HL-60/S4 treated with phorbol 12-myristate 13-acetate at 8.2 ng/mL for 4 days and 3 days (cell line): ENCODE data around the gene FIBIN.
"Not testable (repeated sequence)": the region's sequence is repeated elsewhere in the genome, so short reads cannot be mapped to it uniquely, and the experiment has no call there.

Experiments used
- in situ Hi-C: fragments of 300-500 bp; cut with MboI; formaldehyde crosslinking; loops from 2 replicates; pipeline ENCODE4 v1.15.0; 2022; ENCODE audit warnings: low sequenced_read_pairs

The FIBIN gene

DNA sequence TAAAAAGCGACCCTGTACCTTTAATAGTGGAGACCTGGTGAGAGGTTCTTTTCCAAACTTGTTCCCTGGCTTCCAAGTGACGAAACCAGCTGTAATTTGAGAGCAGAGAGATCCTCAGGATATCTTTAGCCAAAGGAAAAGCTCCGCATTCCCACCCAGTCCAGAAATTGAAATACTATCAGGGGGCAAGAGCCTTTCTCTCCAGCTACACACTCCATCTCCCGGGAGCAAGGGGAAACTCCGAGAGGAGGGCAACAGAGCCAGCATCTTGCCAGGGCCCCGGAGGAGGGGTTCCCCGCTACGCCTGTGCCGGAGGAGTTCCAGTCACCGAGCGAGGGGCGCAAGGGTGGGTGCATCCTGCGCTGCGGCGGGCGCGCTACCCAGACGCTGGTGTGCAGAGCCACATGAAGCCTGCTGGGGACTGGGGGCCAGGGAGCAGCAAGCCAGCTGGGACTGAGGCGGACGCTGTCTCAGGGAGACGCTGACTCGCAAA is at the start of gene FIBIN:
Gene FIBIN (plus strand): TSS at position 148 of the 493 bp plus-strand sequence. CDS start 415 bp downstream, outside the sequence.
- in situ Hi-C loops: no loop called here

DNA sequence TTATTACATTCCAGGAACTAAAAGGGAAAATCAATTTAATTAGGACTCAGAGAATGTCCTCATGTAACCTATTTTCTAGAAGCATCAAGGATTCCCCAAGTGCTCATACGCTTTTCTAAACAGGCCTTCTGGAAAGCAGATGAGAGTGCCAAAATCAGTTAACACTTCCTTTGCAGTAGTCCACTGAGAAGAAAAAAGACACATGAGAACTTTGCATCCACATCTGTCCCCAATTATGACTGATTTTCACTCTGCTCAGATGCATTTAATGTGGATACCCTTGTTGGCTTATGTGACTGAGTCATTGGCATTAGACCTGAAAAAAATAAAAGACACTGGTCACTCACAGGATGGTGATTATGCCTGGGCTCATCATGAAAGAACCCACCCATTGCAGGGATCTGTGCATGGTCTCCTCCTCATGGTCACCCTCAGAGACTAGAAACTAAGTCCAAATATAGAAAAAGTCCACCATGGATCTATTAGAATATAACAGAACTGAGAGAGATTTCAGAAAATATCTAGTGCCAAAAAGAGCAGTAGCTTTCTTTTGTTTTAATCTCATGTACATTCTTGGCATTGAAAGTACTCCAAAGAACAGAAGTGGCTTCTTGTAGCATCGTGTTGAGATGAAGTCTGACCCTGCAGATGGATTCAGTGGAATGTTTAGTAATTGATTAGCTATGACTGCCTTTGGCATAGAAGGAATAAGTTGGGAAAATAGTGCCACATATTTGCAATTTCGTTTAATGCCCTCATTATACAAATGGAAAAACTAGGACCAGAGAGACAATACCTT is 48.8 kb upstream of the FIBIN start:
- in situ Hi-C loops: no loop called here

- in situ Hi-C loops: no loop called here
These were observed 47.6 kb upstream of the FIBIN start for GRCh38 chr11:26946257-26946716.

GRCh38 chr11:26947379-26947844 is 46.5 kb upstream of the FIBIN start:
- in situ Hi-C loops: no loop called here

GRCh38 chr11:26947904-26948639 is 45.8 kb upstream of the FIBIN start:
- in situ Hi-C loops: no loop called here

DNA sequence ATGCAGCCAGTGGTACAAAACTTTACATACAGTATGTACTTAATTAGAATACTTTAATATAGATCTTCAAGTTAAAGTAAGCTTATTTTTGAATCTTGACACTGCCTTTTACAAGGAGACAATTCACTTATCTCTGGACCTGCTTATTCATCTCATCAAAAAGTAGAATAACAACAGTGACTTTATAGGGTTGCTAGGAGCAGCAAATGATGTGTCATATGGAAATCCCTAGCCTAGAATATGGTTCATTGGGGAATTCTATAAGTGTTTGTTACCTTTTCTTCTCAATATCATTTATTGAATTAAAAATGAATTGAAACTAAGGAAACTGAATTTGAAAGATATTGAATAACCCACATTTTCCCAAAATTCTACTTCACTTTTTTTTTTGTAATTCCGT is 45.0 kb upstream of the FIBIN start:
- in situ Hi-C loops: no loop called here

DNA sequence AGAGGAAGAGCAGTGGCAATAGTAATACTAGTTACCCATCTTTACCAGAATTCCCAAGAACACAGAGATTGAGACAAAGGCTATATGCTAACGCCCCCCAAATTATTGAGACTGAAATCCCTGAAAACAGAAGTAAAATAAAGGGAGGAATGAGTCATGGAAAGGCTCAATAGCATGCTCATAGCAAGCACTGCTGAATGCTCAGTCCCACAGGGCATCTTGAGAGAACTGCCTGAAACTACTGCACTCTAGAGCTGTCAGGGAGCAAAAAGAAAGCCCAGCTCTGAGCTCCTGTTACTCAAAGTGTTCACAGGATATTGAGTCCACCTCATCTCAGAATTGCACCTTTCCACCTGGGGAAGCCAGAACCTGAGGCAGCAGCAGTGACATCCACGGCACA is 44.1 kb upstream of the FIBIN start:
- in situ Hi-C loops: no loop called here

DNA sequence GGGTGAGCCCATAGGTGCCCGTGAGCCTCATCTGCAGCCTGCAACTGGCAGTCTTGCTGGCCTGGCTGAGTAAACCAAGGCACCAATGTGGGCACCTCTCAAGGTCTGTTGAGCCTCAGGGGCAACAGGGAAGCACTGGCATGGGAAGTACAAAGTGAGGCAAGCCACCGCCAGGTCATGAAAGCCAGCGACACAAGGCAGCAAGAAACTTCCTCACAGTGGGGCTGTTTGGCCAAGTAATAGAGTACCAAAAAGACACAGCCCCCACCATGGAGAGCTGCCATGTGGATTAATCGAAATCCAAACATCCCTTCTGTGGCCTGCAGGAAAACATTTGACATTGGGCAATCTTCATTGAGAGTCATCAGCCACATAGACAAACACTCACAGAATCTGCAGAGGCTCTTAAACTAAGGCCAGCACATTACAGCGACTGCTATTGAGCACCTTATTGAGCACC is 43.6 kb upstream of the FIBIN start:
- in situ Hi-C loops: no loop called here

GRCh38 chr11:26951809-26952515 is 42.0 kb upstream of the FIBIN start:
- in situ Hi-C loops: no loop called here

- in situ Hi-C loops: no loop called here
These were observed 40.0 kb upstream of the FIBIN start for GRCh38 chr11:26953770-26954392.

- in situ Hi-C loops: no loop called here
These were observed 35.8 kb upstream of the FIBIN start for GRCh38 chr11:26958005-26958701.

GRCh38 chr11:26958702-26959049 is 35.2 kb upstream of the FIBIN start:
- in situ Hi-C loops: no loop called here

GRCh38 chr11:26960281-26960680 is 33.6 kb upstream of the FIBIN start:
- in situ Hi-C loops: no loop called here

- in situ Hi-C loops: no loop called here
These were observed 30.1 kb upstream of the FIBIN start for GRCh38 chr11:26963764-26964163.

- in situ Hi-C loops: no loop called here
These were observed 29.6 kb upstream of the FIBIN start for GRCh38 chr11:26964339-26964738.

GRCh38 chr11:26964847-26965485 is 28.9 kb upstream of the FIBIN start:
- in situ Hi-C loops: not testable (repeated sequence)

DNA sequence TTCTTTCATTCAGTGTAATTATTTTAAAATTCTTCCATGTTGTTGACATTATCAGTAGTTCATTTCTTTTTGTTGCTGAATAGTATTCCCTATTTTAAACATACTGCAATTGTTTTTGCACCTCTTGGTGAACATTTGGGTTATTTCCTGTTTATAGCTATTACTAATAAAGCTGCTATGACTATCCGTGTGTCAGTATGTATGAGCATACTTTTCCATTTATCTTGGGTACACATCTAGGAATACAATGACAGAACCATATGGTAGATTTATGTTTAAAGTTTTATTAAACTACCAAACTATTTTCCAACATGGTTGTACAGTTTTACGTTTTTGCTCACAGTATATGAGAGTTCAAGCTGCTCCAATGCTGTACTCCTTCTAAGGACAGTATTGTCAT is 22.0 kb upstream of the FIBIN start:
- in situ Hi-C loops: no loop called here

- in situ Hi-C loops: no loop called here
These were observed 19.7 kb upstream of the FIBIN start for GRCh38 chr11:26974069-26974783.

DNA sequence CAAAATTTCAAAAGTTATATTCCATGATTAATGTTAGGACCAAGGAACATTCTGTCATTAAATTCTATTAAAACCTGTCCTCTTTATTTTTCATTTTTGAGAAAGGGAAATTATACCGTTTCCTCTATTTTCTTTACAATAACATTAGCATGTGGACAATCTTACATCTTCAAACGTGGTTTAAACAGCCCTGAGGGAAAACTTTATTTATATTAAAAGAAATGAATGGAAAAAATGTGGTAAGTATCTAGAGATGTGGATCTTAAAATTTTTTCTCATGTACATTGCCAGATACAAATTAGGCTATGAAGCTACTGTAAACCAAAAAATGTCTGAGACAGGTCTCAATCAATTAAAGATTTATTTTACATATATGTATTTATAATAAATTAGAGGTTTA is 18.9 kb upstream of the FIBIN start:
- in situ Hi-C loops: no loop called here
